GM12891 (cell line): Measurements from ENCODE around the gene ATR.
"Not testable (repeated sequence)": the region's sequence is repeated elsewhere in the genome, so short reads cannot be mapped to it uniquely, and the experiment has no call there.

Experiments used
- DNase-seq: peaks from one replicate; pipeline ENCODE4 v3.0.0; 2011; ENCODE audit warnings: low spot score; ENCODE audit not compliant: insufficient read length
- FAIRE-seq: peaks from 2 replicates; lab custom pipeline; 2011; peaks lifted over from hg19 to GRCh38; lab: Jason Lieb, UNC
- PAX5 ChIP-seq: IDR thresholded peaks from 2 replicates; pipeline ENCODE4 v1.6.1; 2011; ENCODE audit warnings: low read length, moderate library complexity, mild to moderate bottlenecking; ENCODE audit not compliant: insufficient read depth, severe bottlenecking
- POLR2A ChIP-seq: IDR thresholded peaks from 2 replicates; pipeline ENCODE4 v1.6.1; 2011; ENCODE audit warnings: low read depth, low read length, control low read depth
- POLR2AphosphoS5 ChIP-seq: IDR thresholded peaks from 2 replicates; pipeline ENCODE4 v1.6.1; 2011; ENCODE audit warnings: low read depth, low read length, control low read depth
- POU2F2 ChIP-seq: IDR thresholded peaks from 2 replicates; pipeline ENCODE4 v1.6.1; 2011; ENCODE audit warnings: low read depth, mild to moderate bottlenecking, control low read depth, low read length, moderate library complexity
- SPI1 ChIP-seq: IDR thresholded peaks from 2 replicates; pipeline ENCODE4 v1.6.1; 2011; ENCODE audit warnings: low read depth, low read length, control low read depth
- TAF1 ChIP-seq: IDR thresholded peaks from 2 replicates; pipeline ENCODE4 v1.6.1; 2011; ENCODE audit warnings: low read depth, low read length, control low read depth

Gene ATR

GRCh38 chr3:142595951-142596725, 17.6 kb upstream of the ATR start, which contains the start of gene PLS1:
Gene PLS1 (plus strand): TSS chr3:142596393. CDS start chr3:142664238, 67,845 bp downstream.
- no peak for TF ChIP-seq PAX5
- 0 out of 2 replicates have a peak, but pooled peaks have one; percentile 52 for TF ChIP-seq POU2F2
- peak; percentile 81 for FAIRE-seq
- peak; percentile 81 for DNase-seq

GRCh38 chr3:142595581-142595950, 17.0 kb upstream of the ATR start:
- DNase-seq (no peak), FAIRE-seq (no peak)

GRCh38 chr3:142595141-142595540, 16.6 kb upstream of the ATR start:
- DNase-seq (no peak), FAIRE-seq (no peak)
- no peak for TF ChIP-seq POLR2AphosphoS5
- no peak for TF ChIP-seq POU2F2
- no peak for TF ChIP-seq TAF1

More at GRCh38 chr3:142595581-142595950, 17.0 kb upstream of the ATR start:
- TF ChIP-seq PAX5: no peak
- TF ChIP-seq TAF1: no peak
- no peak for TF ChIP-seq POLR2A
- no peak for TF ChIP-seq SPI1
- TF ChIP-seq POU2F2: no peak
- no peak for TF ChIP-seq POLR2AphosphoS5

GRCh38 chr3:142592268-142592667, 13.7 kb upstream of the ATR start:
- not testable (repeated sequence) for FAIRE-seq, DNase-seq

GRCh38 chr3:142588703-142589102, 10.2 kb upstream of the ATR start:
- FAIRE-seq (no peak), DNase-seq (no peak)
- TF ChIP-seq TAF1 (no peak), PAX5 (no peak), POLR2AphosphoS5 (no peak), POLR2A (no peak), SPI1 (no peak), POU2F2 (no peak)

GRCh38 chr3:142586803-142587406, 8.4 kb upstream of the ATR start:
- peak; percentile 58 for FAIRE-seq
- TF ChIP-seq POLR2A (no peak), PAX5 (no peak), POLR2AphosphoS5 (no peak)
- no peak for DNase-seq

DNA sequence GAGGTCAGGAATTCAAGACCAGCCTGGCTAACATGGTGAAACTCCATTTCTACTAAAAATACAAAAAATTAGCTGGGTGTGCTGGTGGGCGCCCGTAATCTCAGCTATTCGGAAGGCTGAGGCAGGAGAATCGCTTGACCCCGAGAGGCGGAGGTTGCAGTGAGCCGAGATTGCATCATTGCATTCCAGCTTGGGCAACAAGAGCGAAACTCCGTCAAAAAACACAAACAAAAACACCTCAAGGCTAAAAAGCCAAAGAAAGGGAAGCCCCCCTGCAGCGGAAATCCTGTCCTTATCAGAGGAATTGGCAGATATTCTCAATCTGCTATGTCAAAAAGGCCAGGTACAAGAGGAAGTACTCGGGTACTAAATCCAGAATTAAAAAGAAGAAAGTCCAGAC, 2.5 kb upstream of the ATR start:
- FAIRE-seq: not testable (repeated sequence)

DNA sequence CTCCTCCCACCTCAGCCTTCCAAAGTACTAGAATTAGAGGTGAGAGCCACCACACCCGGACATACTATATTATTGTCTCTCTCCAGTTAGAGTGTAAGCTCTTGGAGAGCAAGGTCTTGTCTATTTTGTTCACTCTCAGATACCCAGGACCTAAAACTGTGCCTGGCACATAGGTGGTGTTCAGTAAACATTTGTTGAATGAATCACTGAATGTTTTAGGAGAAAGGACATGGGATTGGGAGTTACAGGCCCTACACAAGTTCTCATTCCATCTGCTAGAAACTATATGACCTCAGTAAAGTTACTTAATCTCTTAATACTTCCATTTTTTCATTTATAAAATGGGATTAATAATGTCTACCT, 1.5 kb upstream of the ATR start:
- TF ChIP-seq PAX5: no peak
- TF ChIP-seq SPI1: no peak
- TF ChIP-seq POLR2A: no peak
- no peak for TF ChIP-seq TAF1
- TF ChIP-seq POU2F2: no peak
- no peak for TF ChIP-seq POLR2AphosphoS5
- no peak for DNase-seq
- FAIRE-seq: no peak

More for the DNA sequence above, 2.5 kb upstream of the ATR start:
- not testable (repeated sequence) for DNase-seq

GRCh38 chr3:142577696-142578328, 721 bp downstream of the ATR start:
- FAIRE-seq (no peak), DNase-seq (no peak)
- no peak for TF ChIP-seq SPI1

- FAIRE-seq: no peak
- no peak for DNase-seq
- no peak for TF ChIP-seq SPI1
- TF ChIP-seq POU2F2: no peak
- TF ChIP-seq TAF1: no peak
- no peak for TF ChIP-seq POLR2AphosphoS5
- no peak for TF ChIP-seq POLR2A
- no peak for TF ChIP-seq PAX5
Measured at GRCh38 chr3:142576792-142577191, 1.7 kb downstream of the ATR start.
